Muscle of leg (tissue), 11 donors: Measurements from ENCODE around the gene ATP2B2. TPM values are rescaled to one million over a fixed set of nuclear protein-coding genes. Genes with fewer than 3 reads are reported as not detected.

Experiments used
- DNase-seq: peaks from one replicate; pipeline ENCODE4 v3.0.0; 2013
- H3K27ac ChIP-seq: one replicate; pipeline ENCODE4 v1.5.1; 2013; ENCODE audit warnings: mild to moderate bottlenecking, low read length, control low read depth
- H3K27me3 ChIP-seq: one replicate; pipeline ENCODE4 v1.6.1; 2013; ENCODE audit warnings: low read length; ENCODE audit not compliant: control insufficient read depth, insufficient read depth
- H3K36me3 ChIP-seq: one replicate; pipeline ENCODE4 v1.6.1; 2013; ENCODE audit warnings: low read length; ENCODE audit not compliant: control insufficient read depth, insufficient read depth
- H3K4me1 ChIP-seq: one replicate; pipeline ENCODE4 v1.6.1; 2013; ENCODE audit warnings: low read length; ENCODE audit not compliant: control insufficient read depth, insufficient read depth
- H3K4me3 ChIP-seq: one replicate; pipeline ENCODE4 v1.5.1; 2013; ENCODE audit warnings: low read length, control low read depth
- H3K9me3 ChIP-seq: replicated peaks from 2 replicates; pipeline ENCODE4 v1.6.1; 2013; ENCODE audit warnings: low read depth, low read length; ENCODE audit not compliant: control insufficient read depth
- WGBS: methylation state at CpG from one replicate; pipeline ENCODE4 v1.1.5; 2013; ENCODE audit warnings: missing lambda C conversion rate; ENCODE audit not compliant: insufficient coverage; 5-methylcytosine and 5-hydroxymethylcytosine counted together
- polyA plus RNA-seq, 8 donors: library from polyadenylated mRNA; unstranded; fragments of 120-200 nt; gene quantifications; one replicate each; pipeline versions ENCODE4 v1.2.1 to v1.2.3, GENCODE V29; 2013; ENCODE audit warnings: inconsistent platforms in 1 of 8, low replicate concordance in 1 of 8; ENCODE audit not compliant: insufficient read length in 8 of 8, insufficient read depth in 1 of 8
- total RNA-seq: library from RNA; stranded (reverse); fragments of 120-200 nt; gene quantifications from one replicate; pipeline ENCODE4 v1.2.4, GENCODE V29; 2013

ATP2B2 gene
- total and polyA plus RNA-seq, 9 donors, result 0.39 to 6.9 (median 3.6) TPM

GRCh38 chr3:10334459-10334858 is 170.9 kb downstream of the ATP2B2 start:
- no peaks in the 10 kb centered on the region for H3K9me3 ChIP-seq
- H3K27me3 ChIP-seq, result peaks cover 25% of the 10 kb centered on the region
- no peaks in the 10 kb centered on the region for H3K4me1 ChIP-seq
- H3K36me3 ChIP-seq, result no peaks in the 10 kb centered on the region
- DNase-seq, result no peak
- H3K4me3 ChIP-seq, result no peak overlapping the region
- no peak overlapping the region for H3K27ac ChIP-seq
- 46% methylated on average over 12 of the region's 12 CpGs for WGBS

DNA sequence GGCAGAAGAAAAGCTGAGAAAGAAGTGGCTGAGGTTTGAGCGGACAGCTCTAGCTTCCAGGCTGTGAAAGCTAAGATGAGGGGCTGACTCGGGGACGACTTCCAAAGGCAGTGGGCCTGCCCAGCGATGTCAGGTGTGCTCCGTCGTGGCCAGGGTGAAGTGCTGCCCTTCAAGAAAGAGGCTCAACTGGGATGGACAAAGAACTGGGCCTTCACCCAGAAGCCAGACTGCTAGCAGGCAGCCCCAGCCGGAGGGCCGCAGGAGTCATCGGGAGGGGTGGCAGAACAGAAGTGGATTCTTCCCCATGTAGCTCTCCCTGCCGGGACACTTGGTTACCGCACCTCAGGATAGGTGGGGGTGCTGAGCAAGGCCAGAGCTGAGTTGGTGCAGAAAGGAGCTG is 171.3 kb downstream of the ATP2B2 start:
- DNase-seq, result no peak
- Histone ChIP-seq H3K27me3 (peaks cover 29% of the 10 kb centered on the region), H3K27ac (no peak overlapping the region), H3K4me3 (no peak overlapping the region), H3K36me3 (no peaks in the 10 kb centered on the region), H3K9me3 (no peaks in the 10 kb centered on the region), H3K4me1 (no peaks in the 10 kb centered on the region)
- WGBS, result 74% methylated on average over 11 of the region's 11 CpGs

GRCh38 chr3:10333349-10333650 is 172.1 kb downstream of the ATP2B2 start:
- WGBS, result 31% methylated on average over 1 of the region's 2 CpGs
- no peak for DNase-seq
- Histone ChIP-seq H3K27ac (no peak overlapping the region), H3K27me3 (peaks cover 36% of the 10 kb centered on the region), H3K4me3 (no peak overlapping the region), H3K9me3 (no peaks in the 10 kb centered on the region), H3K36me3 (no peaks in the 10 kb centered on the region), H3K4me1 (no peaks in the 10 kb centered on the region)

DNA sequence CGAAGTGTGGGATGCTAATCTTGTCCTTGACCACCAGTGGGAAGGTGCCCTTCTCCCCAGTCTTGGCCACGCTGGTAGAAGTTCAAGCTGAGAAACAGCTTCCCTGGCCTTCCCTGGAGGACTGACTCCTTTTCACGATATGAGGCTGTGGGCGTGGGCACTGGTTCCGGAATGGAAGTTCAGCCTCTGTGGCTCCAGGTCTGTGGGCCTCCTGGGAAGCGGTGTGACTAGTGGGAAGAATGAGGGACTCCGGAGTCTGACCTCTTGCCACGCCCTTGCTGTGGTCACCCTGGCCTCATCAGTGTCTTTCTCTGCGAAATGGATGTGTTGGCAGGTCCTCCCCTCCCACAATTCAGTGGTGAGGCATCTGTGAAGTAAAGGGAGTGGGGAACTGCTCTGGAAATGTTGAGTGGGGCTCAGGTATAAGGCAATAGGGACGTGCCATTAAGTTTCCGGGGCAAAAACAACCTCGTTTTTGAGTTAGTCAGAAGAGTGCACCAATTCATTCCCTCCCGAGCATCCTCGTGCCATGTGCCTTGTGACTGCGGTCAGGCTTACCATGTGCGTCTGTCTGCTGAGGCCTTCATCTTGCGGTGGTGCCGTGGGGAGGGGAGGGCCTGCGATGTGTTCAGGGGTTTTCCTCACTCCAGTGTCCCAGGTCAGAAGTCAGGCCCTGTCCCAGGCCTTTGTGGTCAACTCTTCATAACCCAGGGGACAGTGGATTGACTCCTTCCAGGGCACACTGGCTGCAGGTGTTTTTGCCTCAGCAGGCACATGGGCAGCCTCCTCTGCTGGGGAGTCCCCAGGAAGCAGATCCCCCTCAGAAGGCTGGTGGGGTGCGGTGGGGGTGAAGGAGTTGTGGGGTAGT is 172.7 kb downstream of the ATP2B2 start:
- Histone ChIP-seq H3K27me3 (peaks cover 39% of the 10 kb centered on the region), H3K36me3 (no peaks in the 10 kb centered on the region), H3K4me3 (no peak overlapping the region), H3K27ac (no peak overlapping the region), H3K4me1 (no peaks in the 10 kb centered on the region), H3K9me3 (no peaks in the 10 kb centered on the region)
- WGBS, result 92% methylated on average over 12 of the region's 20 CpGs
- DNase-seq, result no peak

DNA sequence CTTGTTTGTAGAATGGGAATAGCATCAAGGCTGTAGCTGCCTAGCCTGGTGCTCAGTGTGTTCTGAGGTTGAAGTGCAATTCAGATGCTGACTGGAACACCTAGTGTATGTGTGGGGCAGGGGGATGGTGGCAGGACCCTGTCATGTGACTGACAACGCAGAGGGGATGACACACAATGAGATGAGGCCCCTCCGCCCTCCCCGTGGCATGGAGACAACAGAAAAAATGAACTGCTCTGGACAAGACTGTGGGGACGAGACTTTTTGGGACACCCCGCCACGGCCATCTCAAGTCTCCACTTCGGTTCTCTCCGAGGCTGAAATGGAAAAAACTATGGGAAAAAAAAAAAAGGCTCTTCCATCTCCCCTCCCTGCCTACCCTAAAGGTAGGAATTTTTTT is 174.1 kb downstream of the ATP2B2 start:
- Histone ChIP-seq H3K9me3 (no peaks in the 10 kb centered on the region), H3K27me3 (peaks cover 47% of the 10 kb centered on the region), H3K4me1 (no peaks in the 10 kb centered on the region), H3K4me3 (no peak overlapping the region), H3K36me3 (no peaks in the 10 kb centered on the region), H3K27ac (no peak overlapping the region)
- no CpG with 5 or more reads among the region's 8 CpGs for WGBS
- DNase-seq, result no peak

- H3K4me3 ChIP-seq, result no peak overlapping the region
- no peaks in the 10 kb centered on the region for H3K9me3 ChIP-seq
- H3K27ac ChIP-seq, result no peak overlapping the region
- H3K27me3 ChIP-seq, result peaks cover 47% of the 10 kb centered on the region
- 74% methylated on average over 8 of the region's 12 CpGs for WGBS
- H3K36me3 ChIP-seq, result no peaks in the 10 kb centered on the region
- DNase-seq, result no peak
- H3K4me1 ChIP-seq, result no peaks in the 10 kb centered on the region
These were observed 175.1 kb downstream of the ATP2B2 start for GRCh38 chr3:10330319-10330718.

GRCh38 chr3:10329495-10330015 is 175.8 kb downstream of the ATP2B2 start:
- peaks cover 47% of the 10 kb centered on the region for H3K27me3 ChIP-seq
- WGBS, result 66% methylated on average over 11 of the region's 14 CpGs
- H3K27ac ChIP-seq, result no peak overlapping the region
- no peaks in the 10 kb centered on the region for H3K36me3 ChIP-seq
- no peak for DNase-seq
- no peaks in the 10 kb centered on the region for H3K9me3 ChIP-seq
- no peak overlapping the region for H3K4me3 ChIP-seq
- H3K4me1 ChIP-seq, result no peaks in the 10 kb centered on the region

DNA sequence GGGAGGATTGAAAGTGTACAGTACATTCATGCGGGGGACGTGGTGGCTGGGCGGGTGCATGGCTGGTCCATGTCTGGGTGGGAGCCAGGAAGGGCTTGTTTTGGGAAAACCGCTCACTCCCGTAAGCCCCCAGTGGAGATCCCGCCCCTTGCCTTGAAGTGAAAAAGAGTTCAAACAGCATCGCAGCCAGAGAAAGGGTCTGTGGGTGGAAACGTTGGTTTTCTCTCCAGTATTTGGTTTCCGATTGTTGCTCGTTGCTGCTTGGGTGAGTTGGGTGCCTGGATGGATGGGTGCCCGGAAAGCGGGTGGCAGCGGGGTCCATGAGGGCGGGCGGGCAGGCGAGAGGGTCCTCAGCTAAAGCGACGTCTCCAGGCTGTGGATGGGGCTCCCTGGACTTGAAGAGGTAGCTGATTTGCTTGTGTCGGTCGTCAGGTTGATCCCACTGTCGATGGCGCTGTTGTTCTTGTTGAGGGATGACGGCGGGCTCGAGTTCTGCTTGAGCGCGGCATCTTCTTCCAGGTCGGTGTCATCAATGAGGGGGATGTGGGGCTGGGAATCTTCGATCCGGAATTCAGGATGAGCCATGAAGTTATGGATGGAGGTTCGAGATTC is 176.8 kb downstream of the ATP2B2 start:
- Histone ChIP-seq H3K4me1 (no peaks in the 10 kb centered on the region), H3K36me3 (no peaks in the 10 kb centered on the region), H3K9me3 (no peaks in the 10 kb centered on the region), H3K4me3 (no peak overlapping the region), H3K27me3 (peaks cover 47% of the 10 kb centered on the region), H3K27ac (no peak overlapping the region)
- 31% methylated on average over 27 of the region's 31 CpGs for WGBS
- no peak for DNase-seq

- WGBS, result 56% methylated on average over 9 of the region's 10 CpGs
- no peaks in the 10 kb centered on the region for H3K4me1 ChIP-seq
- no peaks in the 10 kb centered on the region for H3K9me3 ChIP-seq
- H3K27ac ChIP-seq, result no peak overlapping the region
- DNase-seq, result no peak
- no peaks in the 10 kb centered on the region for H3K36me3 ChIP-seq
- H3K4me3 ChIP-seq, result no peak overlapping the region
- peaks cover 43% of the 10 kb centered on the region for H3K27me3 ChIP-seq
These were observed 177.8 kb downstream of the ATP2B2 start for GRCh38 chr3:10327592-10327991.

GRCh38 chr3:10322352-10322710 is 183.1 kb downstream of the ATP2B2 start:
- H3K9me3 ChIP-seq, result no peaks in the 10 kb centered on the region
- no peak overlapping the region for H3K4me3 ChIP-seq
- peaks cover 13% of the 10 kb centered on the region for H3K4me1 ChIP-seq
- DNase-seq, result no peak
- no peak overlapping the region for H3K27ac ChIP-seq
- peaks cover 5% of the 10 kb centered on the region for H3K27me3 ChIP-seq
- WGBS, result no CpG with 5 or more reads among the region's 1 CpG
- peaks cover 17% of the 10 kb centered on the region for H3K36me3 ChIP-seq
